Measurements from ENCODE around the gene TMED8.

- TF ChIP-seq EZH2phosphoT487 (IDR thresholded peaks at IDR 0.05) (no peak), CTCF (IDR thresholded peaks at IDR 0.05) (no peak), EZH2 (IDR thresholded peaks at IDR 0.05) (no peak)
Observed at GRCh38 chr14:77339407-77339806, 37.5 kb downstream of the TMED8 start.
